HG02852 (cell line): ENCODE data around the gene RHBDD3.

Experiments used
- ATAC-seq: cut with Tn5 transposase; IDR thresholded peaks from one replicate; pipeline ENCODE4 v1.9.1; 2021; ENCODE audit warnings: mild to moderate bottlenecking, moderate library complexity; ENCODE audit not compliant: unreplicated experiment

Gene RHBDD3

DNA sequence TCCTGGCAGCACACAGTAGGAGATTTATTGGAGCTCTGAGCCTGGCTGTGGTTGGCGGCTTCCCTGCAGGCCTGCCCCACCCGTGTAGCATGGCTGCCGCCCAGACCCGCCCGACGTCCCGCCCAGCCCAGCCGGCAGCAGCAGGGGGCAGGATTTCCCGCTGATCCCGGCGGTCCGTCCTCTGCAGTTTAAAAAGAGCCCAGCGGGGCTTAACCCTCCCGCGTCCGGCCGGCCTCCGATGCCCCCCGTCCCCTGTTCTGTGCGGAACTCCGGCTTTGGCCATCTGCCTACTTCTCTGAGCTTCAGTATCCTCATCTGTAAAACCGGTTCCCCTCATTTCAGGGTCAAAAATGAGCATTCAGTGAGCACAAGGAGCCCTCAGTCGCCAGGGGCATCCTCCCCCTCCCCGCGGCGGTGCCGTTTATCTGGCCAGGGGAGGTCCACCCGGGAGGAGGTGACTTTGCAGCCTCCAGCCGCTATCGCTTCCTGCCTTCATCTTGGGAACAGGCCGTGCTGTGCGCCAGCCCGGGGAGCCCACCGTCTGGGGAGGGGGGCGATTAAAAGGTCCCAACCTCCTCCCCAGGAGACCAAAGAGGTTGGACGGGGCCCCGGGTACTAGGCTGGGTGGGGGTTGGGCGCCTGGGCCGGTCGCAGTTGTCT is 38.5 kb upstream of the RHBDD3 start, which contains the start of gene GAS2L1:
Gene GAS2L1, plus strand, starts transcription at position 476 of the 660 bp plus-strand sequence. CDS start 1,456 bp downstream, outside the sequence.
- no peak for ATAC-seq

DNA sequence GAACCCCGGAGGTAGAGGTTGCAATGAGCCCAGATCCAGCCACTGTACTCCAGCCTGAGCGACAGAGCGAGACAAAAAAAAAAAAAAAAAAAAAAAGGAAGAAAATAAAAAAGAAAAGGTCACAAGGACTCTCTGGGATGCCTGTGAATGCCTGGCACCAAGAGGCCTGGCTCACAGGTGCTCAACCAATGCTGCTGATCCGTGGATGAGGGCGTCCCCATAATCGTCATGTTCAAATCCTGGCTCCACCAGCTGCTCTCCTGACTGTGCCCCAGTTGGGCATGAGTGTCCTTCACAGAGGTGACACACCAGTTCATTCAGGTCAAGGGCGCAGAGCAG is 38.0 kb upstream of the RHBDD3 start:
- ATAC-seq: no peak

DNA sequence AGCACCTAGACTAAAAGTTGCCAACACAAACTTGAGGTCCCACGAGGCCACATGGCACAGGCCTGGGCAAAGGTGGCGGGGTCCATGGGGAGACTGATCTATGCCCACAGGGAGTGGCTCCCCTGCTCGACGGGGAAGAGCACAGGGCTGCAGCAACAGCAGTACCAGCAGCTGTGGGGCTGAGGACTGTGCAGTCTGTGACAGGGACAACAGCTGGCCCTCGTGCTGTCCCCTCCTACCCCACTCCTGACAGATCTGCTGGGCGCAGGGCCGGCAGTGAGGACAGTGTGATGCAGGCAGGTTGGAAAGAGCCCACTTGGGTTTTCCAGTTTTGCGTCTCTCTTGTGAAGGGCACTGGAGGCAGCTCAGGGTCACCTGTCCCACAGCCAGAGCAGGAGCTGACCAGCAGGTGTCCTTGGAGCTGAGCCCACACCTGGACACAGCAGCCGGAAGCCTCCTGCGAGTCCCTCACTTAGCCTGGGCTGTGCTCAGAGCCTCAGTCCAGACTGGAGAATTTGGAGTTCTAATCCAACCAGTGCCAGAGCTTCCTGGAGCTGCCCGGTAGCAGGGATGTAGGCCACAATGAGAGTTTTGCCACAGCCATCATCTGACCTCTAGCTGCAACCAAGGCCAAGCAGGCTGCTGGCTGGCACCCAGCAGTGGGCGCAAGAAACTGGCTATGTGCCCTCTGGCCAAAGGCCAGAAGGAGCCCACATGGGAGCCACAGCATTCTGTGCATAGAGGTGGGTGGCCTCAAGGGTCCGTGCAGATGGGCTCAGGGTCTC is 35.1 kb upstream of the RHBDD3 start:
- no peak for ATAC-seq

DNA sequence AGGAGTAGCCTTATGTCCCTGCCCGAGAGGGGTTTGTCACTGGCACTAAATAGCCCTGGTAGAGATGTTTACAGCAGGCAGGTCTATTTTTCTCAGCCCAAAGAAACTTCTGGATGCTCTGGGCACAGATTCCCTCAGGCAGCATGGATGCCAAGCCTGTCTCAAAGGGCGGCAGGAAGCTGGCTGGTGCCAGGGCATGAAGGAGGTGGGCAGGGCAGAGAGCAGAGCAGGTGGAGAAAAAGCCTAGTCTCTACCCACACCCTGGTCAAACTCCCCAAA is 34.6 kb upstream of the RHBDD3 start:
- ATAC-seq: no peak

DNA sequence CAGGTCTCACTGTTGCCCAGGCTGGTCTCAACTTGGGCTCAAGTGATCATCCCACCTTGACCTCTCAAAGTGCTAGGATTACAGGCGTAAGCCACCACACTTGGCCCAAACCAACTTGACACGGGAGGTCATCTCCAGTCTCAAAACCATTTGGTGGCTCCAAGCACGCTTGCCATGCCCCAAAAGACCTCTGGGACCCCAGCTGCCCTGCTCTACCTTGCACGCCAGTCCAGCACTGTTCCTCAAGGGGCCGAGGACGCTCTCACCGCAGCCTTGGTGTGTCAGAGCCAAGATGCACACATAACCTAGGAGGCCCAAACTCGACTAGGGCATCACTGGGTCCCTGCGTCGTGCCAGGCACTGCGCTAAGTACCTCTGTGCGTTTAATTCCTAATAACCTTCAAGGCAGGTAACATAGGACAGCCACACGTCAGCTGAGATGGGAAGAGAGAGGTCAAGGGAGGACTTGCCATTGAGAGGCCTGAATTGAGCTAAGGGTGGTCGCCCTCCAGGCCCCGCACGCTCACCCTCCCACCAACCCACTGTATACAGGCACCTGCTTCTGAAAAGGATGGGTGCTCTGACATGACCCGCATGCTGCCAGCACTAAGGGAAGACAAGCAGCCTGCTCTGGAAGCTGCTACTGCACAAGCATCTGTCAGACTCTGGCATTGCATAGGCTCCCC is 34.1 kb upstream of the RHBDD3 start:
- no peak for ATAC-seq

DNA sequence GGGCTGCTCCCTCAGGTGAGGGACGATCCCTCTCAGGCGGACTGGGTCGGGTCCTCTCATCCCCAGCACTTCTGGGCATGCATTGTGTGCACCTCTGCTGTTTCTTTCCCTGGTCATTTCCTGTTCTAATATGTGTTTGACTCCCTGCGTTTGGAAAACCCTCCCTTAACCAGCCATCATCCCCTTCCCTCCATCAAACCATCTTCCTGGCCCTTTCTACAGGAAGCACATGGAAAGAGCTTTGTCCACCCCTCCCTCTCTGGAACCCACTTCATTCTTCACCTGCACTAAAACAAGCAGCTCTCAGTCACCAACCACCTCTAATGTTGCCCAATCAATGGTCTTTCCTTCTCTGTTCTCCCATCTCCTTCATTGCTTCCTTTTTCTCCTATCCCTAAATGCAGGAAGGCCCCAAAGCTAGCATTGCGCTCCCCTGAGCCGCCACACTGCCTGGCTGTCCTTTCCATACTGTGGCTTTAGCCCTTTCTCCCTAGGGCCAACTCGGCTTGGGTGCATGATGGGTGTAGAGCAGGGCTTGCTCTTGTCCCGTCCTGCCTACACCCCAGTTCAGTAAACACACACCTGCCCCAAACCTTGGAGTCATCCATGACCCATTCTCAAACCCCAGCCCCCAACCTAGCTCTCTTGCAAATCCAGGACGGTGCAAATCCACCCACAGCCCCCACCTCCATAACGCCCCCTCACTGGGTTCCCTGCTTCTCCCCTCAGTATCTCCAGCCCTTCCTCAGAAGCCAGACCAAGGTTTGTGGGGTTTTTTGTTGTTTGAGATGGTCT is 33.2 kb upstream of the RHBDD3 start:
- no peak for ATAC-seq

DNA sequence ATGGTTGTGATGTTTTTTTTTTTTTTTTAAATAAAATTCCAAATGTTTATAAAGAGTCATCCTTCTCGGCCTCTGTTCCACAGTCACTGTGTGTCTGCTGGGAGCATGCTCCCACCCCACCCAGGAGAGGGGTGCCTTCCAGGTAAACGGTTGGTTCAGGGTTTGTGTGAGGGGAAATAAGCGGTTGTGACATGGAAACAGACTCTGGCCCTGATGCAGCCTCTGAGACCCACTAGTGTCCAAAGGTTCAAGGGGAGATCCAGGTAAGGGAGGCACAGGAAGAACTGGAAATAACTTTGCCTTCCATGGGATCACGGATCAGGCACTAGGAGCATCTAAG is 32.7 kb upstream of the RHBDD3 start:
- no peak for ATAC-seq

DNA sequence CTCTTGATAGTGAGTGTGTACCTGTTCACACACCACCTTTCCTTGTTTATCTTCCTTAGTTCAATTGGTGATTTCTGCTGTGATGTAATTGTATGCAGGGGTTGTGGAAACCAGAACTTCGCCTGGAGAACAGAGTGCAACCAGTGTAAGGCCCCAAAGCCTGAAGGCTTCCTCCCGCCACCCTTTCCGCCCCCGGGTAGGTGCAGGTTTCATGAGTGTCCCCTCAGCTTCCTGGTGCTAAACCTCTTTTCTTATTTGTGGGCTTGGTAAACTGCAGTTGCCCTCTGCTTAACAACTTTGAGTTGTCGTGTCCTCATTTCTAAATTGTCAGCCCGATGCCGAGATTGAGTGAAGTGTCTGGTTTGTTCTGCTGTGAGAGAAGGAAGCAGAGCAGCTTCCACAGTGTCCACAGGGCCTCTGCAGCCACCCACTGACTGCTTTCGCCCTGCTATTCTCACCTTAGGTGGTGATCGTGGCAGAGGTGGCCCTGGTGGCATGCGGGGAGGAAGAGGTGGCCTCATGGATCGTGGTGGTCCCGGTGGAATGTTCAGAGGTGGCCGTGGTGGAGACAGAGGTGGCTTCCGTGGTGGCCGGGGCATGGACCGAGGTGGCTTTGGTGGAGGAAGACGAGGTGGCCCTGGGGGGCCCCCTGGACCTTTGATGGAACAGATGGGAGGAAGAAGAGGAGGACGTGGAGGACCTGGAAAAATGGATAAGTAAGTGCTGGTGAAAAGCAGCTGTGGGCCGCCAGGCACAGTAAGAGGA is 31.5 kb upstream of the RHBDD3 start:
- ATAC-seq: no peak

DNA sequence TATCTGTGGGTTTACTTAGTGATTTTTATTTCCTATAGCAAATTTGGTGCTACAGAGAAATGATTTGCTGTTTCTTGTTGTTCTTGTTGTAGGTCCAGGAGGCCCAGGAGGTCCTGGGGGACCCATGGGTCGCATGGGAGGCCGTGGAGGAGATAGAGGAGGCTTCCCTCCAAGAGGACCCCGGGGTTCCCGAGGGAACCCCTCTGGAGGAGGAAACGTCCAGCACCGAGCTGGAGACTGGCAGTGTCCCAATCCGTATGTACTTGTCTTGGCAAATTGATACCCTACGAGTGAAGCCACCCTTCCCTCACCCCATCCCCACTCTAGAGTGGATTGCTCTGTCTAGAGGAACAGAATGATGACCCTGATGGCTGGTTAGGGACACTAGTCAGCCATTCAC is 30.9 kb upstream of the RHBDD3 start:
- ATAC-seq: no peak

DNA sequence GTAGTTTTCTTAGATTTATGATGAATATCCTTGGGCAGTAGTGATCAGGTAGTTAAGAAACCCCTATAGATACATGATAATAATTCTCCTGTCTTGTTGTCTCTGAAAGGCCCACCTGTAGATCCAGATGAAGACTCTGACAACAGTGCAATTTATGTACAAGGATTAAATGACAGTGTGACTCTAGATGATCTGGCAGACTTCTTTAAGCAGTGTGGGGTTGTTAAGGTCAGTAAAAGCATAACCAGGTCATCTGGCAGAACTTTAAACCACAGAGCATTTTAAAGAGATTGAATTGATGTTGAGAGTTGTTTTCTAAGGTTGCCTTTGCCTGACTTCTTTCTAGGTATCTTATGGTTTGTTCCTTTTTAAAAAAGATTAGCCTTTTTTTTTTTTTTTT is 24.6 kb upstream of the RHBDD3 start:
- no peak for ATAC-seq

DNA sequence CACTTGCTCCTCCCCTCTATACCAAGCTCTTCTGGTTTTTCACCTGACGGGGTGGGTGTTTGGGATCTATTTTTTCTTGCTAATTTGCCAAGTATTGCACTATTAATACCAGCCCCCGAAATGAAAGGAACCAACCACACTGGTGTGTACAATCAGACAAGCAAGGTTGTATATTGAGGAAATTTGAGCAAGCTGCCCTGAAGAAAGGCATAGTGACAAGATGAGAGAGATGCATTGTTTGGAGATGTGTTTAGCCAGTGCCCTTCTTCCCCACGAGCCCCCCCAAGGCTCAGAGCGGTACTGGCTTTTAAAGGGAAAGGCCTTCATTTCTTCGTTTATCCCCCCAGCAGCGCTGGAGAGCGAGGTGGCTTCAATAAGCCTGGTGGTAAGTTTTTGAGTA is 23.4 kb upstream of the RHBDD3 start:
- ATAC-seq: no peak

DNA sequence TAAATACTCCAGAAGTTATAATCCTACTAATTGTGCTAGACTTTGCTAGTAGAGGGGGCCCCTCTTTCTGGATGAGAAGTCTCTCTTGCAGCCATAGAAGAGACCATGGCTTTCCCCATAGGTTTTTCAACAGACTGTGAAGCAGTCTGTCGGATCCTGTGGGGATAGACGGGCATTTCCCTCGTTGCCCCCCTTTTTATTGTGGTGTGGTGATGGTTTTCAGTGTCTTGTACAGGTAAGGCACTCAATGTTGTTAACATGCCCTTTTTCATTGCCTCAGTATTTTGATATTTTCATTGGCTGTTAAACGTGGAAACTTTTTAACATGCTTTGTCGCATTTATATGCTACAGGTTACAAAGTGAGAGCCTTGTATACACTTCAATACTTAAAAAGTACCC is 22.3 kb upstream of the RHBDD3 start:
- no peak for ATAC-seq

DNA sequence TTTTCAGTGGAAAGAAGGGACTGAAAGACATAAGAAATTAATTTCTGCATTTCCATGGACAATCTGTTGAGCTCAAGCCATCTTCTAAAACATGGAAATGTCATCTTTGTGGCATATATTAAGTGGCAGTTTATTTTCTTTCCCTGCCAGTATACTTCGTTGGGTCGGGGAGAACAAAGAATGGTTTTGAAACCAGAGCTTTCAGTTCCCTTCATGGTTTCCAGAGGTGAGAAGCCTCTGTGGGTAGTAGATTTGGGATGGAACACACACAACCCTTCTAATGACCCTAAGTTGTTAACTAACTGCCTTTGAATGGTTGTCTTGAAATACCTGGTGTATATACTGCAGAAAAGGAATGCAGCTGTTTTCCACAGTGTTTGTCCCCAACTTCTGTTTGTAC is 21.1 kb upstream of the RHBDD3 start:
- ATAC-seq: no peak

DNA sequence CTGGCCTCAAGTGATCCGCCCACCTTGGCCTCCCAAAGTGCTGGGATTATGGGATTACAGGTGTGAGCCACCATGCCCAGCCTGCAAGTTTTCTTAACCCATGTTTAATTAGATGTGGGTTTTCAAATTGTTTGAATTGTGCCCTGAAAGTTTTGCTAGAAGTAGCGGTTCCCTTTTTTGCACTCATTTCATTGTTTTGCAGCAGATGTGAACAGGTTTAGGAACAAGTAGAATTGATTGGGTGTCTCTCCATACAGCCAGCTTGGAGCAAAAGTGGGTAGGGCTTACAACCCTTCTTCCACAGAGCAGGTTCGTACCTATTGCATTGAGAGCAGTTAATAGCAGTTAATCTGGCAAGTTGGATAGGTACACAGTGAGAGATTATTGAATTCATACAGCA is 16.4 kb upstream of the RHBDD3 start:
- no peak for ATAC-seq

DNA sequence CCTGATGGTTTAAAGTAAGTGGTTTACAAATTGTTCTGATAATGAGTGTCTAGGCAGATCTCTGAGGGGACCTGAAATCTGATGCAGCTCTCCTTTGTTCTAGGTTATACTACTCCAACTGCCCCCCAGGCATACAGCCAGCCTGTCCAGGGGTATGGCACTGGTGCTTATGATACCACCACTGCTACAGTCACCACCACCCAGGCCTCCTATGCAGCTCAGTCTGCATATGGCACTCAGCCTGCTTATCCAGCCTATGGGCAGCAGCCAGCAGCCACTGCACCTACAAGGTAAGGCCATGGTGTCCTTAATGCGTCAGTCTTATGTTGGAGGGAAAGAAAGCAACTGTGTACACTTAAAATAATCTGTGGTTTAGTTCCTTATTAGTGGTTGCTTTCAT is 10.1 kb upstream of the RHBDD3 start:
- ATAC-seq: no peak

DNA sequence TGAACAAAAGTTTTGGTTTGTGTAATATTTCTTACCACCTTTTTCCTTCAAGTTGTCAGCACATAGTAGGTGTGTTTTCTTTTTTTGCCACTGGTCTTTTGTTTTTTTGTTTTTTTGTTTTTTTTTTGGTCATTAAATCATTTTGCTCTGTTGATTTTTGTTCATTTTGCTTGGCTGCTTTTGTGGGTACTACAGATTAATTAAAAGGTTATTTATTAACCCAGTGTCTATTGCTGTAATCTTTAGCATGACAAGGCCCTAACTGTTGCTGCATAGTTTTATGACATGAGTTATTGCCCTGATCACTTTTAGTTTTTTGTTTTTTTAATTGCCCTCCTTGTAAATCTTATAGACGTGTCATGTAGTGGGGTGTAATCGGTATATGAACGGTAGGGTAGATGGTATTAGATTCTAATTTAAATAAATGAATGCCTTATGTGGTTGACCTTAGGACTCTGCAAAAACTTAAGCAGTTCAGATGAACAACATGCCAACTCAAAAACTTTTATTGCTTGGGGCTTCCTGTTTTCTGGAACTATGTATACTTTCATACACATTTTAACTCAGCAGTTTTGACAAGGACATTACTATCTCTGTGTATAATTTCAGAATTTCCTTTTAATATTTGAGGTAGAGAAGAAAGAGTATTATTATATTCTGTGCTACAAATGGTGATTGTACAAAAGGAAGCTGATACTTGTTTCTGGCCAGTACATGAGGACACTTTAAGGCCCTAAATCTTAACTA is 8.2 kb upstream of the RHBDD3 start:
- no peak for ATAC-seq

DNA sequence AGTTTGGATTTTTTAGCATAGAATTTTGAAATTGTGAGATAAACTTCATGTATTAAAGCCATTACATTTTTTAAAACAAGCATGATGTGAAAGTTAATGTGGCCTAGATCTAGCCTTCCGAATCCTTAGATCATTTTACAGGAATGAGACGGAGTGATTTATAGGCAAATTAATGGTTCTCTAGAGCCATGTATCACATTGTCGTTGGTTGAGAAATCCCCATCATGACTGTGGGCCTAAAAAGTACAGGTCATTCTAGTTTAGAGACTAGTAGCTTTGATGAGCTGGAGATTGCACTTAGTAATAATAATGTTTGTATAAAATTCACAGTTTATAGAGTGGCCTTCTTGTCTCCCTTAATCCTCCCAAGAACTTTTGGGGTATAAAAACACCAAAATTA is 7.4 kb upstream of the RHBDD3 start:
- no peak for ATAC-seq

DNA sequence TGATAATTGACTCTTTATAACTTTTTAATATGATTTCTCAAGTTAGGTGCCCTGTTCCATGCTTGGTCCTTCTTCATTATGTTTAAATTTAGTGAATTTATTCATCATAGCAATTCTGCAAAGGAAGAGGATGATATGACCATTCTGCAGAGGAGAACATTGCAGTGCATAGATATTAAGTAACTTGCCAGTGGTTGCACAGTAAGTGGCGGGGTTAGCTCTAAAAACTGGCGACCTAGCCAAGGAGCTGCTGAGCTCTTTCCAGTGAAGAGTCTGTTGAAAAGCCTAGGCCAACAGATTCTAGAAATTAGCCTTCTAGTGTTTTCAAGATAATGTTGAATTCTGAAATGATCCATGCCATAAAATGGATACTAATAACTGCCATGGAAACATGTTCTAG is 4.8 kb upstream of the RHBDD3 start:
- no peak for ATAC-seq

DNA sequence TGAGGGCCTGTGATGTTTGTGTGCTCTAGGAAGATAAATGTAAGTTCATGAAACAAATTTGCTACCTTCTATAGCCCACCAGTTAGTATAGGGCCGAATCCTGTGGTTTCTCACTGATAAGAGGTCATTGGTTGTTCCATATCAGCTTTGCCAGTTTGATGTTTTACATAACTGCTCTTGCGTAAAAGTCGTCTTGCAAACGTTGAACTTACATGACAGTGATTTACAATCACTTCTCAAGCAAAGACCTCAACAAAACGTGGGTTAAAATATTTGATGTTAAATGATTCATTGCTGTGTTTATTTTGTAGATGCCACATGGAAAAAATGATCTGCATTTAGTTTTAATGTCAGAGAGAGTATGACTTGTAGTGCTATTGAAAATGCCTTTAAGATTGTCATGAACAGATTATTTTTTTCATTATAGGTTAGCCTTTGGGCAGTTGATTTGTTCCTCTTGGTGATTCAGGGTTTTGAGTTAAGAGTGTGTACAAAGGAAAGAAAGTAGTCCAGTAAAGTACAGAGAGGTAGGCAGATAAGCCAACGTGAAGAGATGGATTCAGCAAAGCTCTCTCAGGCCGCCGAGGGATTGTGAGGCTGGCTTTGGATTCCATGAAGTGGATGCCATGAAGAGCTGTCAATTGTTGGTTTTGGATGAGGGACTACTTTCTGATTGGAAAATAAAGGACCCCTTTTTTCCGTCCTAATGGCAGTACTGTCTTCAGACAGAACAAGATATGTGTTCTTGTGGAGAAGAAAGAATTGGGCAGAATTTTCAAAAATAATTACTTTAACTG is 2.9 kb upstream of the RHBDD3 start:
- no peak for ATAC-seq
